ENCODE data around the gene POC1A.

Gene POC1A

DNA sequence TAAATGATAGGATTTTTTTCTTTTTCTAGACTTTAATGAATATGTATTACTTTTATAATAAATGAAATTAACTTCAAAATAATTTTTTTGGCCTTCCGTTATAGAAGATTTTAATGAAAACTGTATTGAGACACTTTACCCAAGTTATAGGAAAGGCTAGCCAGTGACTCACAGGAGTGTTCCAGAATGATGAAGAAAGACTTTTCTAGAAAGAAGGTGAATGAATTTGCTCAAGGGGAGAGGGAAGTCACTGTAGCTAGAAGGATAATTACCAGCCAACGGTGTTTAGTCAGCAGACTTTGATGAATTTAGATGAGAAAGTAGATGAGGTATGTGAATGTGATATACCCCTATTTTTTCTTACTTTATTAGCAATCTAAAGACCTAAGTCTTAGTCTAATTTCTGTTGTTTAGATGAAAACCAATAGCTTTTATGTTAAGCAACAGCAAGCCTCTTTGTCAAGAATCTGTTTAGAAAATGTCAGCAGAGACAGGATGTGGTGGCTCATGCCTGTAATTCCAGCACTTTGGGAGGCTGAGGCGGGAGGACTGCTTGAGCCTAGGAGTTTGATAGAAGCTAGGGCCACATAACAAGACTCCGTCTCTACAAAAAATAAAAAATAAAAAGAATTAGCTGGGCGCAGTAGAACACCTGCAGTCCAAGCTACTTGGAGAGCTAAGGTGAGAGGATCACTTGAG is 46.9 kb upstream of the POC1A start:
- no peaks in the 10 kb centered on the region; the same call in 1 of the 2 replicates for H4K20me1 ChIP-seq (ENCODE audit: control insufficient read depth, insufficient read depth, low read depth, low read length)
- H3K27ac ChIP-seq (ENCODE audit: low read depth, low read length), result no peak overlapping the region

DNA sequence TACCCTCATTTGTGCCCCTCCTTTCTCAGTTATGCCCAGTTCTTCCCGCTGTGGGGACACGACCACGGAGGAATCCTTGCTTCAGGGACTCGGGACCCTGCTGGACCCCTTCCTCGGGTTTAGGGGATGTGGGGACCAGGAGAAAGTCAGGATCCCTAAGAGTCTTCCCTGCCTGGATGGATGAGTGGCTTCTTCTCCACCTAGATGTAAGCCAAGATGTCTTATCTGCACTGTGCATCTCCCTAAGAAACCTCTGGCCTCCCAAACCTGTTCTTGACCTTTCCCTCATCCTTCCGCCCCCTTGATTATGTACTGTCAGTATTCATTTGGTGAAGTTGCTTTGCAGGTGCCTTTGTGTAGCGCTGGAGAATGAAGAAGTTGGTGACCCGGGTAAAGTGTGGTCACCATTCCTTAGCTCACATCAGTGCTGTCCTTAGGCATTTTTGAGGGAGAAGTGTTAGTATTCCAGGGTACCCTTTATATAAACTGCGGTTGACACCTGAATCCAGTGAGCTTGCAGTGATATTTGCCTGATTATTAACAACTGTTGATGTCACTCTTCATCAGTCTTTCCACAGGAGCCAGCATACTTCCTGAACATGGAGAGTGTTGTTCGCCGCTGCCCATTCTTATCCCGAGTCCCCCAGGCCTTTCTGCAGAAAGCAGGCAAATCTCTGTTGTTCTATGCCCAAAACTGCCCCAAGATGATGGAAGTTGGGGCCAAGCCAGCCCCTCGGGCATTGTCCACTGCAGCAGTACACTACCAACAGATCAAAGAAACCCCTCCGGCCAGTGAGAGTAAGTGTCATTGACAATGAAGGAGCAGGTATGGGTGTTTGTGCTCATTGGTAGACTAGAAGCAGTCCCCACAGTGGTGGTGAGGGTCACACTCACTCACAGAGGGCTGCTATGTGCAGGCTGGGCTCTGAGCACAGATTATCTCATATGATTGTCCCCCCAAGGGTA is 44.7 kb upstream of the POC1A start:
- Histone ChIP-seq H3F3A (ENCODE audit: control insufficient read depth, insufficient read depth) (no peaks in the 10 kb centered on the region), H3K27me3 (ENCODE audit: control insufficient read depth, low read length) (no peaks in the 10 kb centered on the region), H3K4me1 (ENCODE audit: control insufficient read depth, low read length) (peaks cover 43% of the 10 kb centered on the region), H3K79me2 (ENCODE audit: control insufficient read depth, low read length) (peaks cover 16% of the 10 kb centered on the region), H3K4me3 (ENCODE audit: low read length) (peak overlapping the region; percentile 93), H4K20me1 (ENCODE audit: control insufficient read depth, insufficient read depth, low read depth, low read length) (no peaks in the 10 kb centered on the region; the same call in 1 of the 2 replicates), H3K36me3 (ENCODE audit: control insufficient read depth, low read length) (peaks cover 54% of the 10 kb centered on the region), H3K9me3 (ENCODE audit: control insufficient read depth, insufficient read depth, low read length) (no peaks in the 10 kb centered on the region), H3K4me2 (ENCODE audit: low read length) (peak overlapping the region; percentile 97), H3K9me2 (replicated peaks; ENCODE audit: control insufficient read depth, low read length) (no peaks in the 10 kb centered on the region), H3K27ac (ENCODE audit: low read depth, low read length) (no peak overlapping the region; the same call in 1 of the 2 replicates)
- TF ChIP-seq, protein P1, sequence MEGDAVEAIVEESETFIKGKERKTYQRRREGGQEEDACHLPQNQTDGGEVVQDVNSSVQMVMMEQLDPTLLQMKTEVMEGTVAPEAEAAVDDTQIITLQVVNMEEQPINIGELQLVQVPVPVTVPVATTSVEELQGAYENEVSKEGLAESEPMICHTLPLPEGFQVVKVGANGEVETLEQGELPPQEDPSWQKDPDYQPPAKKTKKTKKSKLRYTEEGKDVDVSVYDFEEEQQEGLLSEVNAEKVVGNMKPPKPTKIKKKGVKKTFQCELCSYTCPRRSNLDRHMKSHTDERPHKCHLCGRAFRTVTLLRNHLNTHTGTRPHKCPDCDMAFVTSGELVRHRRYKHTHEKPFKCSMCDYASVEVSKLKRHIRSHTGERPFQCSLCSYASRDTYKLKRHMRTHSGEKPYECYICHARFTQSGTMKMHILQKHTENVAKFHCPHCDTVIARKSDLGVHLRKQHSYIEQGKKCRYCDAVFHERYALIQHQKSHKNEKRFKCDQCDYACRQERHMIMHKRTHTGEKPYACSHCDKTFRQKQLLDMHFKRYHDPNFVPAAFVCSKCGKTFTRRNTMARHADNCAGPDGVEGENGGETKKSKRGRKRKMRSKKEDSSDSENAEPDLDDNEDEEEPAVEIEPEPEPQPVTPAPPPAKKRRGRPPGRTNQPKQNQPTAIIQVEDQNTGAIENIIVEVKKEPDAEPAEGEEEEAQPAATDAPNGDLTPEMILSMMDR (IDR thresholded peaks at IDR 0.05; ENCODE audit: low read depth, low read length, poor library complexity, severe bottlenecking), result no peak
- no peak for TF ChIP-seq EZH2phosphoT487 (IDR thresholded peaks at IDR 0.05; ENCODE audit: borderline replicate concordance, low read length)

More for the DNA sequence above, 46.9 kb upstream of the POC1A start:
- Histone ChIP-seq H3K4me3 (ENCODE audit: low read length) (no peak overlapping the region), H3K4me1 (ENCODE audit: control insufficient read depth, low read length) (peaks cover 43% of the 10 kb centered on the region), H3K79me2 (ENCODE audit: control insufficient read depth, low read length) (peaks cover 16% of the 10 kb centered on the region), H3K9me3 (ENCODE audit: control insufficient read depth, insufficient read depth, low read length) (no peaks in the 10 kb centered on the region), H3K9me2 (replicated peaks; ENCODE audit: control insufficient read depth, low read length) (no peaks in the 10 kb centered on the region), H3K4me2 (ENCODE audit: low read length) (no peak overlapping the region), H3K36me3 (ENCODE audit: control insufficient read depth, low read length) (peaks cover 76% of the 10 kb centered on the region), H3F3A (ENCODE audit: control insufficient read depth, insufficient read depth) (no peaks in the 10 kb centered on the region), H3K27me3 (ENCODE audit: control insufficient read depth, low read length) (no peaks in the 10 kb centered on the region)
- TF ChIP-seq, protein P1 (IDR thresholded peaks at IDR 0.05; ENCODE audit: low read depth, low read length, poor library complexity, severe bottlenecking), result no peak
- TF ChIP-seq EZH2phosphoT487 (IDR thresholded peaks at IDR 0.05; ENCODE audit: borderline replicate concordance, low read length), result no peak

DNA sequence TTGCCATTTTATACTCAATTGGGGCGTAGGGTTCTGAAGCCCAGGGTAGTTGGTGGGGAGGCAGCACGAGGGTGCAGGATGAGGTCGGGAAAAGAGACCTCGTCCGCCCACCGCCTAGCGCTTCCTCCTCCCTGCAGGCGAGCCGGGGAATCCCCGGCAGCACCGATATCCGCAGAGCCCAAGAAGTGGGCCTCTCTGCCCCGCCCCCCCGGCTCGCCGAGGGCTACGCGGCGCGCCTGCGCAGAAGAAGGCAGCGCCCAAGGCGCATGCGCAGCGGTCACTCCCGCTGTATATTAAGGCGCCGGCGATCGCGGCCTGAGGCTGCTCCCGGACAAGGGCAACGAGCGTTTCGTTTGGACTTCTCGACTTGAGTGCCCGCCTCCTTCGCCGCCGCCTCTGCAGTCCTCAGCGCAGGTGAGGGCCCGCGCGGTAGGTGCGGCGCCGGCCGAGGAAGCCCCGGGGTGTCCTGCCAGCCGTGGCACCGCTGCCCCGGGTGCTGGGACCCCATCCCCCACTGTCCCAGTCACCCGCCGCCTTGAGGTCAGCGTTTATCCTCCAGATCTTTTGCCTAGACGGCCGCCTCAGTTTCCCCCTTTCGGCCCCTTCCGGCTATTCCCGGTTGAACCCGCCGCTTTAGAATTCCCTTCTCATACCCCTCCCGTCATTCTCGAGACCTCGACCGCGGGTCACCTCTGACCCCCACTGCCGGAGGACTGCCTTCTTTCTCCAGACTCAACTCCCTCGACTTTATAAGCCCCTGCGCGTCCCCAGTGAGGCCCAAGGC is 43.8 kb upstream of the POC1A start, which contains the start of gene ALAS1:
ALAS1 (plus strand) TSS at position 319 of the 784 bp plus-strand sequence. CDS start 1,082 bp downstream, outside the sequence.
- TF ChIP-seq, protein P1 (IDR thresholded peaks at IDR 0.05; ENCODE audit: low read depth, low read length, poor library complexity, severe bottlenecking), result no peak
- no peak for TF ChIP-seq EZH2phosphoT487 (IDR thresholded peaks at IDR 0.05; ENCODE audit: borderline replicate concordance, low read length)
- Histone ChIP-seq H4K20me1 (ENCODE audit: control insufficient read depth, insufficient read depth, low read depth, low read length) (no peaks in the 10 kb centered on the region; the same call in 1 of the 2 replicates), H3K36me3 (ENCODE audit: control insufficient read depth, low read length) (peaks cover 45% of the 10 kb centered on the region), H3K27ac (ENCODE audit: low read depth, low read length) (peak within 1 kb of the TSS; percentile 22), H3K9me2 (replicated peaks; ENCODE audit: control insufficient read depth, low read length) (no peaks in the 10 kb centered on the region), H3K4me2 (ENCODE audit: low read length) (peak within 1 kb of the TSS; percentile 97), H3K27me3 (ENCODE audit: control insufficient read depth, low read length) (no peaks in the 10 kb centered on the region), H3F3A (ENCODE audit: control insufficient read depth, insufficient read depth) (no peaks in the 10 kb centered on the region), H3K4me3 (ENCODE audit: low read length) (peak within 1 kb of the TSS; percentile 93), H3K4me1 (ENCODE audit: control insufficient read depth, low read length) (peaks cover 43% of the 10 kb centered on the region), H3K79me2 (ENCODE audit: control insufficient read depth, low read length) (peaks cover 16% of the 10 kb centered on the region), H3K9me3 (ENCODE audit: control insufficient read depth, insufficient read depth, low read length) (no peaks in the 10 kb centered on the region)
